HepG2 (cell line): Measurements from ENCODE around the gene CLDN4. TPM values are rescaled to one million over a fixed set of nuclear protein-coding genes. Genes with fewer than 3 reads are reported as not detected.

ENCODE experiments used
- ADNP ChIP-seq: sonication (generic); formaldehyde crosslinking; IDR thresholded peaks from 2 replicates; pipeline ENCODE4 v1.4.0; 2020; ENCODE audit warnings: missing genetic modification reagents
- ELF1 ChIP-seq: sonication (generic); formaldehyde crosslinking; IDR thresholded peaks from 2 replicates; pipeline ENCODE4 v1.4.0; 2020; ENCODE audit warnings: missing genetic modification reagents
- GABPB1 ChIP-seq: IDR thresholded peaks from 2 replicates; pipeline ENCODE4 v1.6.1; 2016; ENCODE audit warnings: mild to moderate bottlenecking, missing genetic modification reagents, moderate library complexity, missing compliant biosample characterization
- GMEB1 ChIP-seq: sonication (generic); formaldehyde crosslinking; IDR thresholded peaks from 2 replicates; pipeline ENCODE4 v1.5.1; 2020; ENCODE audit warnings: missing genetic modification reagents, mild to moderate bottlenecking, borderline replicate concordance
- HMGA1 ChIP-seq: sonication (generic); formaldehyde crosslinking; conservative IDR thresholded peaks from 2 replicates; pipeline ENCODE4 v1.4.0; 2020; ENCODE audit warnings: missing genetic modification reagents
- HNF4A ChIP-seq: sonication (generic); formaldehyde crosslinking; IDR thresholded peaks from 2 replicates; pipeline ENCODE4 v1.4.0; 2020; ENCODE audit warnings: missing genetic modification reagents
- HNRNPUL1 ChIP-seq: fragments of 200-400 bp; formaldehyde crosslinking; IDR thresholded peaks from 2 replicates; pipeline ENCODE4 v1.6.1; 2017; ENCODE audit warnings: low read depth, mild to moderate bottlenecking, low read length, moderate library complexity
- KLF15 ChIP-seq: sonication (generic); formaldehyde crosslinking; IDR thresholded peaks from 2 replicates; pipeline ENCODE4 v1.8.1; 2023; ENCODE audit warnings: borderline replicate concordance, mild to moderate bottlenecking, inconsistent platforms, missing genetic modification reagents, mixed read lengths
- NFATC3 ChIP-seq: sonication (generic); formaldehyde crosslinking; IDR thresholded peaks from 2 replicates; pipeline ENCODE4 v1.5.1; 2020; ENCODE audit warnings: mild to moderate bottlenecking, missing genetic modification reagents
- PHF21A ChIP-seq: sonication (generic); formaldehyde crosslinking; IDR thresholded peaks from 2 replicates; pipeline ENCODE4 v1.5.0; 2020; ENCODE audit warnings: mild to moderate bottlenecking, missing genetic modification reagents
- PRDM15 ChIP-seq: sonication (generic); formaldehyde crosslinking; IDR thresholded peaks from 2 replicates; pipeline ENCODE4 v1.4.0; 2020; ENCODE audit warnings: missing genetic modification reagents
- REPIN1 ChIP-seq: sonication (generic); formaldehyde crosslinking; IDR thresholded peaks from 2 replicates; pipeline ENCODE4 v1.8.0; 2022; ENCODE audit warnings: missing genetic modification reagents, low read depth, mild to moderate bottlenecking, borderline replicate concordance
- RXRB ChIP-seq: IDR thresholded peaks from 2 replicates; pipeline ENCODE4 v1.6.1; 2016; ENCODE audit warnings: borderline replicate concordance, missing genetic modification reagents, missing compliant biosample characterization
- SPEN ChIP-seq: sonication (generic); formaldehyde crosslinking; IDR thresholded peaks from 2 replicates; pipeline ENCODE4 v1.5.1; 2020; ENCODE audit warnings: low read depth, mild to moderate bottlenecking, missing genetic modification reagents
- THAP11 ChIP-seq: IDR thresholded peaks from 2 replicates; pipeline ENCODE4 v1.6.1; 2016; ENCODE audit warnings: missing biosample characterization, missing genetic modification reagents
- THYN1 ChIP-seq: sonication (generic); formaldehyde crosslinking; IDR thresholded peaks from 2 replicates; pipeline ENCODE4 v1.8.1; 2023; ENCODE audit warnings: low read depth, mild to moderate bottlenecking, moderate library complexity, missing genetic modification reagents, borderline replicate concordance
- ZBTB3 ChIP-seq: sonication (generic); formaldehyde crosslinking; IDR thresholded peaks from 2 replicates; pipeline ENCODE4 v1.4.0; 2020; ENCODE audit warnings: low read depth, mild to moderate bottlenecking, moderate library complexity, missing genetic modification reagents, borderline replicate concordance
- ZMYM2 ChIP-seq: sonication (generic); formaldehyde crosslinking; IDR thresholded peaks from 2 replicates; pipeline ENCODE4 v1.8.0; 2022; ENCODE audit warnings: mild to moderate bottlenecking, missing genetic modification reagents
- ZNF205 ChIP-seq: IDR thresholded peaks from 2 replicates; pipeline ENCODE4 v1.6.1; 2018; ENCODE audit warnings: missing biosample characterization, missing genetic modification reagents
- ZNF335 ChIP-seq: sonication (generic); formaldehyde crosslinking; IDR thresholded peaks from 2 replicates; pipeline ENCODE4 v1.4.0; 2020; ENCODE audit warnings: missing genetic modification reagents
- ZNF33A ChIP-seq: sonication (generic); formaldehyde crosslinking; IDR thresholded peaks from 2 replicates; pipeline ENCODE4 v1.5.1; 2020; ENCODE audit warnings: missing genetic modification reagents, mild to moderate bottlenecking, moderate library complexity, borderline replicate concordance
- ZNF430 ChIP-seq: sonication (generic); formaldehyde crosslinking; IDR thresholded peaks from 2 replicates; pipeline ENCODE4 v1.9.0; 2021; ENCODE audit warnings: mild to moderate bottlenecking, missing genetic modification reagents
- ZNF713 ChIP-seq: sonication (generic); formaldehyde crosslinking; IDR thresholded peaks from 2 replicates; pipeline ENCODE4 v1.4.0; 2020; ENCODE audit warnings: mild to moderate bottlenecking, missing genetic modification reagents
- ZZZ3 ChIP-seq: sonication (generic); formaldehyde crosslinking; IDR thresholded peaks from 2 replicates; pipeline ENCODE4 v1.4.0; 2020; ENCODE audit warnings: missing genetic modification reagents, mild to moderate bottlenecking, borderline replicate concordance
- polyA plus RNA-seq, 8 experiments: library from polyadenylated mRNA; depleted of rRNA in 3 of 8; stranded (reverse) in 7 of 8; unstranded in 1 of 8; fragments of >200 nt; fragmentation: Illumina TruSeq in 4 of 8; extraction: Trizol in 4 of 8; gene quantifications; 2 replicates each; pipeline versions ENCODE4 v1.2.1 to v1.2.3, GENCODE V29; 2011 to 2016; ENCODE audit warnings: low read depth in 4 of 8, missing spikeins in 1 of 8, mixed read lengths in 1 of 8; ENCODE audit not compliant: insufficient read depth in 1 of 8
- total RNA-seq, 5 experiments: library from RNA; depleted of rRNA; stranded (reverse); fragments of >200 nt; fragmentation: Illumina TruSeq; extraction: Trizol; gene quantifications; 2 replicates each; pipeline ENCODE4 v1.2.3, GENCODE V29; 2016; ENCODE audit warnings: low read depth in 1 of 5
- TF ChIP-seq, protein P1 (sequence below): sonication (generic); formaldehyde crosslinking; IDR thresholded peaks from 2 replicates; pipeline ENCODE4 v1.4.0; 2020; ENCODE audit warnings: missing genetic modification reagents

The CLDN4 gene
- total and polyA plus RNA-seq, 2 of the 13 experiments (the other 11 are each of a cell fraction or from before 2014, with no cell fraction given) = 28.2 to 35.7 TPM

GRCh38 chr7:73811760-73812168 lies 19.0 kb upstream of the CLDN4 start (continued):
- TF ChIP-seq GMEB1 (no peak), ZNF335 (CRISPR knock-in tag) (no peak), HMGA1 (CRISPR knock-in tag) (no peak), RXRB (peak; percentile 46; the same call in 1 of the 2 replicates), KLF15 (CRISPR knock-in tag) (no peak), ZNF713 (no peak), PRDM15 (no peak), THAP11 (CRISPR knock-in tag) (0 out of 2 replicates have a peak, but pooled peaks have one; percentile 21), ELF1 (CRISPR knock-in tag) (no peak), REPIN1 (peak; percentile 45; the same call in 1 of the 2 replicates), PHF21A (CRISPR knock-in tag) (0 out of 2 replicates have a peak, but pooled peaks have one; percentile 20), ZZZ3 (CRISPR knock-in tag) (no peak), GABPB1 (CRISPR knock-in tag) (0 out of 2 replicates have a peak, but pooled peaks have one; percentile 19), ADNP (no peak), ZNF33A (CRISPR knock-in tag) (no peak), ZBTB3 (CRISPR knock-in tag) (no peak), NFATC3 (no peak), ZNF205 (peak; percentile 52; the same call in 1 of the 2 replicates), SPEN (CRISPR knock-in tag) (no peak), HNF4A (CRISPR knock-in tag) (peak; percentile 26; the same call in 1 of the 2 replicates), THYN1 (no peak), ZMYM2 (CRISPR knock-in tag) (no peak), HNRNPUL1 (no peak), ZNF430 (CRISPR knock-in tag) (no peak)
- TF ChIP-seq, protein P1, sequence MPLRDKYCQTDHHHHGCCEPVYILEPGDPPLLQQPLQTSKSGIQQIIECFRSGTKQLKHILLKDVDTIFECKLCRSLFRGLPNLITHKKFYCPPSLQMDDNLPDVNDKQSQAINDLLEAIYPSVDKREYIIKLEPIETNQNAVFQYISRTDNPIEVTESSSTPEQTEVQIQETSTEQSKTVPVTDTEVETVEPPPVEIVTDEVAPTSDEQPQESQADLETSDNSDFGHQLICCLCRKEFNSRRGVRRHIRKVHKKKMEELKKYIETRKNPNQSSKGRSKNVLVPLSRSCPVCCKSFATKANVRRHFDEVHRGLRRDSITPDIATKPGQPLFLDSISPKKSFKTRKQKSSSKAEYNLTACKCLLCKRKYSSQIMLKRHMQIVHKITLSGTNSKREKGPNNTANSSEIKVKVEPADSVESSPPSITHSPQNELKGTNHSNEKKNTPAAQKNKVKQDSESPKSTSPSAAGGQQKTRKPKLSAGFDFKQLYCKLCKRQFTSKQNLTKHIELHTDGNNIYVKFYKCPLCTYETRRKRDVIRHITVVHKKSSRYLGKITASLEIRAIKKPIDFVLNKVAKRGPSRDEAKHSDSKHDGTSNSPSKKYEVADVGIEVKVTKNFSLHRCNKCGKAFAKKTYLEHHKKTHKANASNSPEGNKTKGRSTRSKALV (CRISPR knock-in tag) = no peak
